Spleen (tissue), 11 donors: ENCODE data around the gene TMEM147. TPM values are rescaled to one million over a fixed set of nuclear protein-coding genes. Genes with fewer than 3 reads are reported as not detected.

ENCODE experiments used
- DNase-seq: peaks from one replicate; pipeline ENCODE4 v3.0.0-alpha.2; 2020
- H3K27ac ChIP-seq, 8 donors: fragments of 200-600 bp; sonication (generic) in 7 of 8; 1 replicate in 4 of 8; 2 replicates in 4 of 8; pipeline versions ENCODE4 v1.5.0 to v1.8.0; 2016 to 2021; ENCODE audit warnings: inconsistent platforms in 4 of 8, mild to moderate bottlenecking in 4 of 8, moderate library complexity in 1 of 8
- H3K27me3 ChIP-seq, 7 donors: fragments of 200-600 bp; sonication (generic) in 6 of 7; replicated peaks in 1 of 7; 1 replicate in 4 of 7; 2 replicates in 3 of 7; pipeline versions ENCODE4 v1.5.0 to v1.8.0; 2016 to 2021; ENCODE audit warnings: inconsistent platforms in 3 of 7, mild to moderate bottlenecking in 1 of 7
- H3K36me3 ChIP-seq, 6 donors: fragments of 200-600 bp; sonication (generic) in 5 of 6; 1 replicate in 4 of 6; 2 replicates in 2 of 6; pipeline versions ENCODE4 v1.5.0 to v1.8.0; 2016 to 2021; ENCODE audit warnings: inconsistent platforms in 2 of 6
- H3K4me1 ChIP-seq, 6 donors: fragments of 200-600 bp; sonication (generic) in 5 of 6; 1 replicate in 3 of 6; 2 replicates in 3 of 6; pipeline versions ENCODE4 v1.5.0 to v1.8.0; 2016 to 2021; ENCODE audit warnings: inconsistent platforms in 3 of 6
- H3K4me3 ChIP-seq, 8 donors: fragments of 200-600 bp; sonication (generic) in 7 of 8; 1 replicate in 4 of 8; 2 replicates in 4 of 8; pipeline versions ENCODE4 v1.5.0 to v1.8.0; 2016 to 2021; ENCODE audit warnings: inconsistent platforms in 4 of 8, mild to moderate bottlenecking in 4 of 8, moderate library complexity in 2 of 8
- H3K9me3 ChIP-seq, 8 donors: fragments of 200-600 bp; sonication (generic) in 7 of 8; 1 replicate in 4 of 8; 2 replicates in 4 of 8; pipeline versions ENCODE4 v1.5.0 to v1.8.0; 2016 to 2021; ENCODE audit warnings: inconsistent platforms in 4 of 8
- CTCF ChIP-seq, 11 experiments: fragments of 200-600 bp in 7 of 11; fragments of 450-650 bp in 4 of 11; sonication (generic) in 4 of 11; IDR thresholded peaks in 8 of 11; conservative IDR thresholded peaks in 3 of 11; 1 replicate in 7 of 11; 2 replicates in 4 of 11; pipeline versions ENCODE4 v1.4.0 to v1.8.0; 2016 to 2021; ENCODE audit warnings: antibody characterized with exemption in 11 of 11, inconsistent platforms in 4 of 11, mild to moderate bottlenecking in 1 of 11
- POLR2A ChIP-seq, 3 donors: fragments of 450-650 bp; IDR thresholded peaks; one replicate each; pipeline ENCODE4 v1.5.1; 2017; ENCODE audit warnings: antibody characterized with exemption in 3 of 3, mild to moderate bottlenecking in 1 of 3
- POLR2AphosphoS5 ChIP-seq, 3 donors: sonication (generic); formaldehyde crosslinking; IDR thresholded peaks; one replicate each; pipeline ENCODE4 v1.5.1; 2017; ENCODE audit warnings: antibody characterized with exemption in 3 of 3
- WGBS, 5 donors: extraction: QIAGEN DNeasy Blood & Tissue Kit in 3 of 5; methylation state at CpG; one replicate each; pipeline versions ENCODE4 v1.1.5 to v1.1.7; 2013 to 2018; 5-methylcytosine and 5-hydroxymethylcytosine counted together
- intact Hi-C: fragments of 100-400 bp; cut with DNase I; formaldehyde crosslinking; loops from one replicate; pipeline ENCODE4 v1.15.0; 2023; ENCODE audit warnings: low total_unique reads
- polyA plus RNA-seq, 3 donors: library from polyadenylated mRNA; stranded (reverse); fragments of 200-250 nt; gene quantifications; one replicate each; pipeline ENCODE4 v1.2.1, GENCODE V29; 2013
- total RNA-seq, 7 donors: library from RNA; depleted of rRNA in 3 of 7; stranded (reverse); fragments of >200 nt in 3 of 7; fragmentation: NEBNext Ultra II Directional in 4 of 7; extraction: Animal tissue kit (Norgen Biotek cat#: 25700) in 4 of 7; gene quantifications; one replicate each; pipeline versions ENCODE4 v1.1.0 to v1.2.1, GENCODE V29; 2016 to 2021
- donor health status: healthy with polysubstance abuse.
- donor health status: DM: no; HTN: no; CAD: no; lungs with moderate emphysema.
- donor health status: DM: no; HTN: no; CAD: no.
- donor health status: Bipolar disorder and iron deficiency.
- donor health status: healthy.
- donor health status: DM: no; HTN: no; CAD: no.
- donor health status: DM: yes; HTN: yes; CAD: no.

TMEM147 gene
- total and polyA plus RNA-seq, 10 donors = 47.6 to 88.7 (median 56.3) TPM

- DNase-seq = no peak
- 73 to 80% (median 77%) methylated on average over 7 of the region's 7 CpGs for WGBS, 5 donors
- peaks cover 0 to 38% (median 0%) of the 10 kb centered on the region in 7 donors for H3K27me3 ChIP-seq
- intact Hi-C loops = no loop called here
- no peak for TF ChIP-seq POLR2AphosphoS5 (IDR thresholded peaks at IDR 0.05)
- TF ChIP-seq CTCF (IDR thresholded peaks at IDR 0.05 in 8 of 11, conservative IDR thresholded peaks at IDR 0.05 in 3 of 11) = no peak
- TF ChIP-seq POLR2A (IDR thresholded peaks at IDR 0.05) = no peak
- no peaks in the 10 kb centered on the region for H3K4me1 ChIP-seq
- H3K36me3 ChIP-seq = no peaks in the 10 kb centered on the region
- no peak overlapping the region for H3K4me3 ChIP-seq
- peaks cover 5 to 47% (median 33%) of the 10 kb centered on the region in 8 donors for H3K9me3 ChIP-seq
- no peak overlapping the region for H3K27ac ChIP-seq
Observed at GRCh38 chr19:35578707-35579106, 33.3 kb downstream of the TMEM147 start.

GRCh38 chr19:35582760-35583159 is 37.3 kb downstream of the TMEM147 start:
- H3K27ac ChIP-seq = no peak overlapping the region
- H3K4me1 ChIP-seq = no peaks in the 10 kb centered on the region
- 71 to 95% (median 87%) methylated on average over 1 of the region's 1 CpG for WGBS, 5 donors
- no peak for DNase-seq
- peaks cover 0 to 9% (median 2%) of the 10 kb centered on the region in 8 donors for H3K9me3 ChIP-seq
- intact Hi-C loops = no loop called here
- no peak for TF ChIP-seq POLR2A (IDR thresholded peaks at IDR 0.05)
- TF ChIP-seq POLR2AphosphoS5 (IDR thresholded peaks at IDR 0.05) = no peak
- no peak for TF ChIP-seq CTCF (IDR thresholded peaks at IDR 0.05 in 8 of 11, conservative IDR thresholded peaks at IDR 0.05 in 3 of 11)
- H3K36me3 ChIP-seq = no peaks in the 10 kb centered on the region
- no peak overlapping the region for H3K4me3 ChIP-seq
- peaks cover 0 to 57% (median 7%) of the 10 kb centered on the region in 7 donors for H3K27me3 ChIP-seq

- intact Hi-C loops = no loop called here
- WGBS, 5 donors = 31 to 56% (median 52%) methylated on average over 6 to 16 of the region's 16 CpGs
- TF ChIP-seq CTCF (IDR thresholded peaks at IDR 0.05 in 8 of 11, conservative IDR thresholded peaks at IDR 0.05 in 3 of 11) (no peak), POLR2AphosphoS5 (IDR thresholded peaks at IDR 0.05) (no peak), POLR2A (IDR thresholded peaks at IDR 0.05) (no peak)
- H3K9me3 ChIP-seq = peaks cover 0 to 3% (median 0%) of the 10 kb centered on the region in 8 donors
- no peak within 1 kb of the TSS for H3K4me3 ChIP-seq
- H3K4me1 ChIP-seq = no peaks in the 10 kb centered on the region
- no peak within 1 kb of the TSS for H3K27ac ChIP-seq
- DNase-seq = no peak
- H3K27me3 ChIP-seq = peaks cover 0 to 45% (median 7%) of the 10 kb centered on the region in 7 donors
- no peaks in the 10 kb centered on the region for H3K36me3 ChIP-seq
Observed at GRCh38 chr19:35585848-35586247, 40.4 kb downstream of the TMEM147 start, which contains the start of gene PMIS2. PMIS2 (plus strand) TSS chr19:35586173; CDS start chr19:35586260, 87 bp downstream.

- no peaks in the 10 kb centered on the region for H3K36me3 ChIP-seq
- peaks cover 0 to 3% (median 0%) of the 10 kb centered on the region in 6 donors for H3K4me1 ChIP-seq
- WGBS, 5 donors = 11 to 70% (median 50%) methylated on average over 1 of the region's 1 CpG
- TF ChIP-seq CTCF (IDR thresholded peaks at IDR 0.05 in 8 of 11, conservative IDR thresholded peaks at IDR 0.05 in 3 of 11) = no peak
- no peak for TF ChIP-seq POLR2AphosphoS5 (IDR thresholded peaks at IDR 0.05)
- TF ChIP-seq POLR2A (IDR thresholded peaks at IDR 0.05) = no peak
- intact Hi-C loops = no loop called here
- DNase-seq = no peak
- no peak overlapping the region for H3K27ac ChIP-seq
- H3K9me3 ChIP-seq = peaks cover 0 to 3% (median 0%) of the 10 kb centered on the region in 8 donors
- H3K4me3 ChIP-seq = no peak overlapping the region
- H3K27me3 ChIP-seq = peaks cover 0 to 54% (median 7%) of the 10 kb centered on the region in 7 donors
Observed at GRCh38 chr19:35587321-35587720, 41.9 kb downstream of the TMEM147 start.
